IMR-90 (cell line): ENCODE results near the gene LOX.

Experiments
- CEBPB ChIP-seq: IDR thresholded peaks from 2 replicates; pipeline ENCODE4 v1.6.1; 2012; ENCODE audit warnings: low read depth, low read length, improper control_type of control experiment
- FOS ChIP-seq: fragments of 150-350 bp; IDR thresholded peaks from 2 replicates; pipeline ENCODE4 v1.6.1; 2016; ENCODE audit warnings: low read depth, low read length
- MXI1 ChIP-seq: IDR thresholded peaks from 2 replicates; pipeline ENCODE4 v1.6.1; 2012; ENCODE audit warnings: low read depth, mild to moderate bottlenecking, low read length, moderate library complexity, borderline replicate concordance
- POLR2A ChIP-seq: IDR thresholded peaks from 2 replicates; pipeline ENCODE4 v1.6.1; 2012; ENCODE audit warnings: mild to moderate bottlenecking, low read depth, low read length
- TF ChIP-seq, protein P1 (sequence below): conservative IDR thresholded peaks from 2 replicates; pipeline ENCODE4 v1.5.1; 2012; ENCODE audit warnings: mild to moderate bottlenecking, low read depth, low read length, improper control_type of control experiment

DNA sequence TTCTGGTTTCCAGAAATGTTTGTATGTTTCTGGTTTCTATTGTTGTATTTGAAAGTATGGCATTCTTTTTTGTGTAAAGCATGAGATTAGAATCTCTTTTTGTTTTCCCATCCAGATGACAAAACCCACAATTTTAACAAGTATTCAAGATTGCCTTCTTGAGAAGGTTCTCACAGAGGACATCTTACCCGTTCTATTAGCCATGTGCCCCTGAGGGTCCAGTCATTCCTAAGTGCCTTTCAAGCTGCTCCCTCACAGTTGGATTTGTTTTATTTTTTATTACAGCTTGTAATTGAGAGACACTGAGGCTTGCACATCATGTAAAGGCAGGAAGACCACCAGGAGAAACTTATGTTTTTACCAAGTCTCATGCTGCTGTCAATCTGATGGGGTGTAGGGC, 19.3 kb upstream of the LOX start:
- TF ChIP-seq POLR2A (no peak), FOS (no peak), MXI1 (no peak), CEBPB (no peak)
- TF ChIP-seq, protein P1, sequence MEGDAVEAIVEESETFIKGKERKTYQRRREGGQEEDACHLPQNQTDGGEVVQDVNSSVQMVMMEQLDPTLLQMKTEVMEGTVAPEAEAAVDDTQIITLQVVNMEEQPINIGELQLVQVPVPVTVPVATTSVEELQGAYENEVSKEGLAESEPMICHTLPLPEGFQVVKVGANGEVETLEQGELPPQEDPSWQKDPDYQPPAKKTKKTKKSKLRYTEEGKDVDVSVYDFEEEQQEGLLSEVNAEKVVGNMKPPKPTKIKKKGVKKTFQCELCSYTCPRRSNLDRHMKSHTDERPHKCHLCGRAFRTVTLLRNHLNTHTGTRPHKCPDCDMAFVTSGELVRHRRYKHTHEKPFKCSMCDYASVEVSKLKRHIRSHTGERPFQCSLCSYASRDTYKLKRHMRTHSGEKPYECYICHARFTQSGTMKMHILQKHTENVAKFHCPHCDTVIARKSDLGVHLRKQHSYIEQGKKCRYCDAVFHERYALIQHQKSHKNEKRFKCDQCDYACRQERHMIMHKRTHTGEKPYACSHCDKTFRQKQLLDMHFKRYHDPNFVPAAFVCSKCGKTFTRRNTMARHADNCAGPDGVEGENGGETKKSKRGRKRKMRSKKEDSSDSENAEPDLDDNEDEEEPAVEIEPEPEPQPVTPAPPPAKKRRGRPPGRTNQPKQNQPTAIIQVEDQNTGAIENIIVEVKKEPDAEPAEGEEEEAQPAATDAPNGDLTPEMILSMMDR: no peak
